ENCODE measurements around the gene GRIK4. TPM values are rescaled to one million over a fixed set of nuclear protein-coding genes. Genes with fewer than 3 reads are reported as not detected.
A peak's percentile ranks its signal among the peaks of the same experiment; 100 is the strongest.

Gene GRIK4
- polyA plus RNA-seq, 1 donor from 2014 or later = 3.4 TPM

DNA sequence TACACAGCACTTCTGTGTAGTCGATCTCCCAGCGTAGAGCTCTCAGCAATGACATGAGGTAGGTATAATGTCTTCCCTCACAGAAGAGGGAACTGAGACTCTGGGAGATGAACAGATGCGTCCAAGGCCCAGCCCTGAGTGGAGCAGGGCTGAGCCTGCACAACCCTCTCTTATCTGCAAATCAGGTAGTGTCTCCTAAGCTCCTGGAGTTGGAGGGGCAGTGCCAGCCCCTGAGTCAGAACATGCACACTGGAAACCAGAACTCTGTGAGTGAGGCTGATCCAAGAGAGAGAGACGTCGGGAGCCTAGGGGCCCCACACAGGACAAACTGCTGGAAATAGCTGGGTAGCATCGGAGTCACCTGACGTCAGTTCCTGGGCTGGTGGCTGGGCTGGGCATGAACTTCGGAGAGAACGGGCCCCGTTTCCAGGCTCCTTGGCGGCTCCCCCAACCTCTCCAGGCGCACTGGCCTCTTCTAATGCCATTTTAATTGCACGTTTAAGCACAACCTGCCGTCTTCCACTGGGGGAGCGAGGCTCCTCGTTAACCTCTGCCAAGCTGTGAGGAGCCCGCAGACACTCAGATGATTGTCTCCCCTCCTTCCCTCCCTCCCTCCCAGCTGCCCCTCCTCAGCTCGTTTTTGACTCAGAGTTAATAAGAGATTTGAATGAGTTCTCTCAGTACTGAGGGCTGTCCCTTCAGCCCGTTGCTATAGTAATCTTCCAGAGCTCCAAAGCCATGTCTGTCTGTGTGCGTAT, 321.1 kb downstream of the GRIK4 start:
- no peaks in the 10 kb centered on the region for H3K36me3 ChIP-seq (ENCODE audit: insufficient read depth, low read length)
- no peaks in the 10 kb centered on the region for H3K79me2 ChIP-seq (replicated peaks; ENCODE audit: insufficient read depth, low read length)
- H3K9ac ChIP-seq (ENCODE audit: low read length) = peak overlapping the region; percentile 39
- no peak for TF ChIP-seq SMC3 (conservative IDR thresholded peaks at IDR 0.05; ENCODE audit: poor library complexity)
- TF ChIP-seq EP300 (conservative IDR thresholded peaks at IDR 0.05; ENCODE audit: poor library complexity, severe bottlenecking) = no peak
- peak; percentile 31 for TF ChIP-seq POLR2AphosphoS5 (IDR thresholded peaks at IDR 0.05)
- no peak for TF ChIP-seq RAD21 (conservative IDR thresholded peaks at IDR 0.05)
- no peak for TF ChIP-seq EZH2 (IDR thresholded peaks at IDR 0.05; ENCODE audit: borderline replicate concordance, insufficient read depth, low read length, poor library complexity, severe bottlenecking)
- TF ChIP-seq, protein P1, sequence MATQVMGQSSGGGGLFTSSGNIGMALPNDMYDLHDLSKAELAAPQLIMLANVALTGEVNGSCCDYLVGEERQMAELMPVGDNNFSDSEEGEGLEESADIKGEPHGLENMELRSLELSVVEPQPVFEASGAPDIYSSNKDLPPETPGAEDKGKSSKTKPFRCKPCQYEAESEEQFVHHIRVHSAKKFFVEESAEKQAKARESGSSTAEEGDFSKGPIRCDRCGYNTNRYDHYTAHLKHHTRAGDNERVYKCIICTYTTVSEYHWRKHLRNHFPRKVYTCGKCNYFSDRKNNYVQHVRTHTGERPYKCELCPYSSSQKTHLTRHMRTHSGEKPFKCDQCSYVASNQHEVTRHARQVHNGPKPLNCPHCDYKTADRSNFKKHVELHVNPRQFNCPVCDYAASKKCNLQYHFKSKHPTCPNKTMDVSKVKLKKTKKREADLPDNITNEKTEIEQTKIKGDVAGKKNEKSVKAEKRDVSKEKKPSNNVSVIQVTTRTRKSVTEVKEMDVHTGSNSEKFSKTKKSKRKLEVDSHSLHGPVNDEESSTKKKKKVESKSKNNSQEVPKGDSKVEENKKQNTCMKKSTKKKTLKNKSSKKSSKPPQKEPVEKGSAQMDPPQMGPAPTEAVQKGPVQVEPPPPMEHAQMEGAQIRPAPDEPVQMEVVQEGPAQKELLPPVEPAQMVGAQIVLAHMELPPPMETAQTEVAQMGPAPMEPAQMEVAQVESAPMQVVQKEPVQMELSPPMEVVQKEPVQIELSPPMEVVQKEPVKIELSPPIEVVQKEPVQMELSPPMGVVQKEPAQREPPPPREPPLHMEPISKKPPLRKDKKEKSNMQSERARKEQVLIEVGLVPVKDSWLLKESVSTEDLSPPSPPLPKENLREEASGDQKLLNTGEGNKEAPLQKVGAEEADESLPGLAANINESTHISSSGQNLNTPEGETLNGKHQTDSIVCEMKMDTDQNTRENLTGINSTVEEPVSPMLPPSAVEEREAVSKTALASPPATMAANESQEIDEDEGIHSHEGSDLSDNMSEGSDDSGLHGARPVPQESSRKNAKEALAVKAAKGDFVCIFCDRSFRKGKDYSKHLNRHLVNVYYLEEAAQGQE (IDR thresholded peaks at IDR 0.05; ENCODE audit: borderline replicate concordance) = no peak
- peak; percentile 28 for TF ChIP-seq MXI1 (conservative IDR thresholded peaks at IDR 0.05; ENCODE audit: poor library complexity, severe bottlenecking)
- TF ChIP-seq, protein P2, sequence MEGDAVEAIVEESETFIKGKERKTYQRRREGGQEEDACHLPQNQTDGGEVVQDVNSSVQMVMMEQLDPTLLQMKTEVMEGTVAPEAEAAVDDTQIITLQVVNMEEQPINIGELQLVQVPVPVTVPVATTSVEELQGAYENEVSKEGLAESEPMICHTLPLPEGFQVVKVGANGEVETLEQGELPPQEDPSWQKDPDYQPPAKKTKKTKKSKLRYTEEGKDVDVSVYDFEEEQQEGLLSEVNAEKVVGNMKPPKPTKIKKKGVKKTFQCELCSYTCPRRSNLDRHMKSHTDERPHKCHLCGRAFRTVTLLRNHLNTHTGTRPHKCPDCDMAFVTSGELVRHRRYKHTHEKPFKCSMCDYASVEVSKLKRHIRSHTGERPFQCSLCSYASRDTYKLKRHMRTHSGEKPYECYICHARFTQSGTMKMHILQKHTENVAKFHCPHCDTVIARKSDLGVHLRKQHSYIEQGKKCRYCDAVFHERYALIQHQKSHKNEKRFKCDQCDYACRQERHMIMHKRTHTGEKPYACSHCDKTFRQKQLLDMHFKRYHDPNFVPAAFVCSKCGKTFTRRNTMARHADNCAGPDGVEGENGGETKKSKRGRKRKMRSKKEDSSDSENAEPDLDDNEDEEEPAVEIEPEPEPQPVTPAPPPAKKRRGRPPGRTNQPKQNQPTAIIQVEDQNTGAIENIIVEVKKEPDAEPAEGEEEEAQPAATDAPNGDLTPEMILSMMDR (IDR thresholded peaks at IDR 0.05; ENCODE audit: poor library complexity, severe bottlenecking) = peak; percentile 10
- H3K9me3 ChIP-seq (ENCODE audit: low read length) = no peaks in the 10 kb centered on the region
- H3F3A ChIP-seq (ENCODE audit: insufficient read depth, low read length, poor library complexity, severe bottlenecking) = peaks cover 5% of the 10 kb centered on the region
- no peak overlapping the region for H3K4me2 ChIP-seq (ENCODE audit: low read length)
- no peak overlapping the region for H2AFZ ChIP-seq (ENCODE audit: low read depth, low read length)
- H3K9me2 ChIP-seq (ENCODE audit: insufficient read depth, low read length) = no peaks in the 10 kb centered on the region
- no peaks in the 10 kb centered on the region for H3K27me3 ChIP-seq (ENCODE audit: insufficient read depth, low read depth, low read length)
- H4K20me1 ChIP-seq (ENCODE audit: insufficient read depth) = no peaks in the 10 kb centered on the region
- H3K27ac ChIP-seq (ENCODE audit: low read length) = peak overlapping the region; percentile 73
- peak overlapping the region; percentile 38 for H3K4me3 ChIP-seq (ENCODE audit: low read length)

DNA sequence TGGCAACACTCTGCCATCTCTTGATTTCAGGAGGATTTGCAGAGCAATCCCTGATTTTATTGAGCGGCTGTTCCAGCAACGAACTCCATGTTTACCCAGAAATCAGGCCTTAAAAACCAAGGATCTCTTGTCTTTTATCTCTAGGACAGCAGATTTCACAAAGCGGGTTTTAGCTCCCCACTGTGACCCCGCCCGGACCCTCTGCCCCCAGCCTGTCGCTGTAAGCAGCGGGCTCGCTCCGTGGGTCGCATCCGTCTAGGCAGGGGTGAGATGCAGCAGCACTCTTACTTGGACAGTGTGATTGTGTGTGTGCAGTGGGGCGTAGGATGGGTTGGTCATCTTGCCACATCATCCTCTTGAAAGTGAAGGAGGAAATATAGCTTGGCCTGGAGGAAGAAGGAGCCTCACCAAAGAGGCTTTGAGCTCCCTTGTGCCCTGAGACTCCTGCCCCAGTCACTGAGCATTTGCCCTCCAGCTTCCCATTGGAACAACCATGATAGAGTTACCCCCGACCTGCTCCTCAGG, 323.2 kb downstream of the GRIK4 start:
- Histone ChIP-seq H3K4me3 (ENCODE audit: low read length) (no peak overlapping the region), H3K79me2 (replicated peaks; ENCODE audit: insufficient read depth, low read length) (no peaks in the 10 kb centered on the region), H3K36me3 (ENCODE audit: insufficient read depth, low read length) (no peaks in the 10 kb centered on the region), H3K9ac (ENCODE audit: low read length) (peak overlapping the region; percentile 31), H3K9me2 (ENCODE audit: insufficient read depth, low read length) (no peaks in the 10 kb centered on the region), H3F3A (ENCODE audit: insufficient read depth, low read length, poor library complexity, severe bottlenecking) (peaks cover 5% of the 10 kb centered on the region), H3K4me2 (ENCODE audit: low read length) (no peak overlapping the region), H3K27me3 (ENCODE audit: insufficient read depth, low read depth, low read length) (no peaks in the 10 kb centered on the region), H3K27ac (ENCODE audit: low read length) (peak overlapping the region; percentile 73), H3K9me3 (ENCODE audit: low read length) (no peaks in the 10 kb centered on the region), H4K20me1 (ENCODE audit: insufficient read depth) (no peaks in the 10 kb centered on the region), H2AFZ (ENCODE audit: low read depth, low read length) (no peak overlapping the region)
- TF ChIP-seq EP300 (conservative IDR thresholded peaks at IDR 0.05; ENCODE audit: poor library complexity, severe bottlenecking) (no peak), MXI1 (conservative IDR thresholded peaks at IDR 0.05; ENCODE audit: poor library complexity, severe bottlenecking) (no peak), RAD21 (conservative IDR thresholded peaks at IDR 0.05) (no peak), SMC3 (conservative IDR thresholded peaks at IDR 0.05; ENCODE audit: poor library complexity) (no peak), TAF1 (IDR thresholded peaks at IDR 0.05; ENCODE audit: low read depth) (no peak)
- TF ChIP-seq, protein P1 (IDR thresholded peaks at IDR 0.05; ENCODE audit: borderline replicate concordance) = no peak

Measured in neural cell (in vitro differentiated cells).